WTC11 (cell line): ENCODE measurements around the gene OAF. TPM values are rescaled to one million over a fixed set of nuclear protein-coding genes. Genes with fewer than 3 reads are reported as not detected.

Experiments used
- ATAC-seq: fragments of 200-7000 bp; cut with Tn5 transposase; 2 replicates; pipeline ENCODE4 v1.10.0; 2021; ENCODE audit warnings: mild to moderate bottlenecking, moderate library complexity
- CTCF ChIA-PET: fragments of 300-600 bp; sonication (Branson Sonifier 250); formaldehyde crosslinking; loops from one replicate; lab custom pipeline; 2021; ENCODE audit warnings: antibody characterized with exemption; lab: Charles Lee
- POLR2A ChIA-PET: fragments of 350-600 bp; sonication (Branson Sonifier 250); formaldehyde crosslinking; loops from one replicate; lab custom pipeline; 2021; ENCODE audit warnings: antibody characterized with exemption; lab: Charles Lee
- DNase-seq: peaks from one replicate; pipeline ENCODE4 v3.0.0; 2021; ENCODE audit warnings: low spot score
- H3K27ac Mint-ChIP-seq: 2 replicates; pipeline ENCODE4 v1.8.0; 2021; ENCODE audit warnings: mixed read lengths
- H3K27me3 Mint-ChIP-seq: 2 replicates; pipeline ENCODE4 v1.8.0; 2021; ENCODE audit warnings: low read depth, mild to moderate bottlenecking, moderate library complexity, mixed read lengths
- H3K36me3 Mint-ChIP-seq: 2 replicates; pipeline ENCODE4 v1.8.0; 2021; ENCODE audit warnings: mixed read lengths
- H3K4me1 Mint-ChIP-seq: 2 replicates; pipeline ENCODE4 v1.8.0; 2022; ENCODE audit warnings: mixed read lengths
- H3K4me3 Mint-ChIP-seq: 2 replicates; pipeline ENCODE4 v1.8.0; 2021; ENCODE audit warnings: mild to moderate bottlenecking, moderate library complexity, mixed read lengths
- H3K9me3 Mint-ChIP-seq: 2 replicates; pipeline ENCODE4 v1.8.0; 2021; ENCODE audit warnings: mixed read lengths
- CREB1 ChIP-seq: sonication (generic); formaldehyde crosslinking; IDR thresholded peaks from 2 replicates; pipeline ENCODE4 v1.8.0; 2023; ENCODE audit warnings: mild to moderate bottlenecking, missing genetic modification reagents
- CREM ChIP-seq: sonication (generic); formaldehyde crosslinking; IDR thresholded peaks from 2 replicates; pipeline ENCODE4 v1.8.1; 2022; ENCODE audit warnings: mild to moderate bottlenecking, missing genetic modification reagents, moderate library complexity
- ESRRA ChIP-seq: sonication (generic); formaldehyde crosslinking; IDR thresholded peaks from 2 replicates; pipeline ENCODE4 v1.8.1; 2022; ENCODE audit warnings: mild to moderate bottlenecking, missing genetic modification reagents, borderline replicate concordance
- KAT7 ChIP-seq: sonication (generic); formaldehyde crosslinking; IDR thresholded peaks from 2 replicates; pipeline ENCODE4 v1.8.1; 2023; ENCODE audit warnings: missing genetic modification reagents, mild to moderate bottlenecking, borderline replicate concordance
- NR3C1 ChIP-seq: sonication (generic); formaldehyde crosslinking; conservative IDR thresholded peaks from 2 replicates; pipeline ENCODE4 v1.8.1; 2023; ENCODE audit warnings: low read depth, mild to moderate bottlenecking, missing genetic modification reagents
- RELA ChIP-seq: sonication (generic); formaldehyde crosslinking; IDR thresholded peaks from 2 replicates; pipeline ENCODE4 v1.8.1; 2022; ENCODE audit warnings: missing genetic modification reagents, mild to moderate bottlenecking, borderline replicate concordance
- SMAD4 ChIP-seq: sonication (generic); formaldehyde crosslinking; IDR thresholded peaks from 2 replicates; pipeline ENCODE4 v1.8.0; 2022; ENCODE audit warnings: mild to moderate bottlenecking, missing genetic modification reagents
- TEAD1 ChIP-seq: sonication (generic); formaldehyde crosslinking; IDR thresholded peaks from 2 replicates; pipeline ENCODE4 v1.8.0; 2022; ENCODE audit warnings: mild to moderate bottlenecking, missing genetic modification reagents
- ZNF219 ChIP-seq: sonication (generic); formaldehyde crosslinking; IDR thresholded peaks from 2 replicates; pipeline ENCODE4 v1.8.0; 2023; ENCODE audit warnings: missing genetic modification reagents, mild to moderate bottlenecking, borderline replicate concordance
- total RNA-seq: library from RNA; stranded (reverse); gene quantifications from 3 replicates; pipeline ENCODE4 v1.2.3, GENCODE V29; 2021
- TF ChIP-seq, protein P1 (sequence below): sonication (generic); formaldehyde crosslinking; IDR thresholded peaks from 2 replicates; pipeline ENCODE4 v1.8.0; 2022; ENCODE audit warnings: missing genetic modification reagents
- TF ChIP-seq, protein P2 (sequence below): sonication (generic); formaldehyde crosslinking; IDR thresholded peaks from 2 replicates; pipeline ENCODE4 v1.8.0; 2022; ENCODE audit warnings: mild to moderate bottlenecking, missing genetic modification reagents
- TF ChIP-seq, protein P3 (sequence below): sonication (generic); formaldehyde crosslinking; IDR thresholded peaks from 2 replicates; pipeline ENCODE4 v1.8.1; 2022; ENCODE audit warnings: mild to moderate bottlenecking, missing genetic modification reagents, moderate library complexity, borderline replicate concordance
- TF ChIP-seq, protein P4 (sequence below): sonication (generic); formaldehyde crosslinking; IDR thresholded peaks from 2 replicates; pipeline ENCODE4 v1.8.1; 2022; ENCODE audit warnings: low read depth, mild to moderate bottlenecking, moderate library complexity, missing genetic modification reagents, borderline replicate concordance
- TF ChIP-seq, protein P5 (sequence below): sonication (generic); formaldehyde crosslinking; IDR thresholded peaks from 2 replicates; pipeline ENCODE4 v1.8.1; 2022; ENCODE audit warnings: low read depth, missing genetic modification reagents, borderline replicate concordance
- TF ChIP-seq, protein P6 (sequence below): sonication (generic); formaldehyde crosslinking; IDR thresholded peaks from 2 replicates; pipeline ENCODE4 v1.8.0; 2022; ENCODE audit warnings: mild to moderate bottlenecking, missing genetic modification reagents
- TF ChIP-seq, protein P7 (sequence below): sonication (generic); formaldehyde crosslinking; IDR thresholded peaks from 2 replicates; pipeline ENCODE4 v1.8.0; 2023; ENCODE audit warnings: missing genetic modification reagents, mild to moderate bottlenecking, borderline replicate concordance

The OAF gene
- total RNA-seq, 1 experiment from 2014 or later, result 5.6 TPM

DNA sequence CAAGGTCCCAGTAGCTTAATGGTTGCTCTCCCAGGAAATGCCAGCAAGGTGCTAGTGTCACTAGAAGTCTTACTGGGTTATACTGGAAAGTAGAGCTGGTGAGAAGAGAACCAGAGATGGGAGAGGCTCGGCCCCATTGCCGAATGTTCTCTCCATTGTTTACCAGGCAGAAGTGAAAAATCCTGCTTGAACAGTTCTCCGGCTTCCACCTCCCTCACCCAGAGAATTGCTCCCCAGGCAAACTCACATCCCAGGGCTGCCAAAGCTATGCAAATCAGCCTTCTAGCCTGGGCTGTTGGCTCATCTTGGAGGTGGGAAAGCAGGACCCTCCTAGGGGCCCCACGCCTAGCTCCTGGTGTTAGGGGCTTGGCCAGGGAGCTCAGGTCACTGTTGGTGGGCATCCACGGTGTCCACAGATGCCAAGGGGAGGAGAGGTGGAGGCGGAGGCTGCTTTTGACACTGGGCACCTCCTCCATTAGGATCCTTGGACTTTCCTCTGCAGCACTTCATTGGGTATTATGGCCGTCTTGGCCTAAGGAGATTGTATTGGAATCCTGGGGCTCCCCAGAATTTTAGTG, 49.2 kb downstream of the OAF start:
- ChIA-PET CTCF (interaction anchor here (1.1 to 3.2 kb wide), 5 partner anchors 11 to 47 kb away, joined by 3 to 19 read pairs (median 4); no protein-coding TSS in a partner anchor), POLR2A (no interaction called here)
- no peak overlapping the region for H3K4me3 Mint-ChIP-seq
- H3K27ac Mint-ChIP-seq, result no peak overlapping the region
- no peaks in the 10 kb centered on the region for H3K36me3 Mint-ChIP-seq
- TF ChIP-seq CREM (CRISPR knock-in tag) (no peak), SMAD4 (CRISPR knock-in tag) (no peak), RELA (no peak), TEAD1 (no peak), KAT7 (CRISPR knock-in tag) (no peak), CREB1 (no peak), NR3C1 (CRISPR knock-in tag) (no peak), ZNF219 (CRISPR knock-in tag) (no peak), ESRRA (CRISPR knock-in tag) (no peak)
- TF ChIP-seq, protein P1, sequence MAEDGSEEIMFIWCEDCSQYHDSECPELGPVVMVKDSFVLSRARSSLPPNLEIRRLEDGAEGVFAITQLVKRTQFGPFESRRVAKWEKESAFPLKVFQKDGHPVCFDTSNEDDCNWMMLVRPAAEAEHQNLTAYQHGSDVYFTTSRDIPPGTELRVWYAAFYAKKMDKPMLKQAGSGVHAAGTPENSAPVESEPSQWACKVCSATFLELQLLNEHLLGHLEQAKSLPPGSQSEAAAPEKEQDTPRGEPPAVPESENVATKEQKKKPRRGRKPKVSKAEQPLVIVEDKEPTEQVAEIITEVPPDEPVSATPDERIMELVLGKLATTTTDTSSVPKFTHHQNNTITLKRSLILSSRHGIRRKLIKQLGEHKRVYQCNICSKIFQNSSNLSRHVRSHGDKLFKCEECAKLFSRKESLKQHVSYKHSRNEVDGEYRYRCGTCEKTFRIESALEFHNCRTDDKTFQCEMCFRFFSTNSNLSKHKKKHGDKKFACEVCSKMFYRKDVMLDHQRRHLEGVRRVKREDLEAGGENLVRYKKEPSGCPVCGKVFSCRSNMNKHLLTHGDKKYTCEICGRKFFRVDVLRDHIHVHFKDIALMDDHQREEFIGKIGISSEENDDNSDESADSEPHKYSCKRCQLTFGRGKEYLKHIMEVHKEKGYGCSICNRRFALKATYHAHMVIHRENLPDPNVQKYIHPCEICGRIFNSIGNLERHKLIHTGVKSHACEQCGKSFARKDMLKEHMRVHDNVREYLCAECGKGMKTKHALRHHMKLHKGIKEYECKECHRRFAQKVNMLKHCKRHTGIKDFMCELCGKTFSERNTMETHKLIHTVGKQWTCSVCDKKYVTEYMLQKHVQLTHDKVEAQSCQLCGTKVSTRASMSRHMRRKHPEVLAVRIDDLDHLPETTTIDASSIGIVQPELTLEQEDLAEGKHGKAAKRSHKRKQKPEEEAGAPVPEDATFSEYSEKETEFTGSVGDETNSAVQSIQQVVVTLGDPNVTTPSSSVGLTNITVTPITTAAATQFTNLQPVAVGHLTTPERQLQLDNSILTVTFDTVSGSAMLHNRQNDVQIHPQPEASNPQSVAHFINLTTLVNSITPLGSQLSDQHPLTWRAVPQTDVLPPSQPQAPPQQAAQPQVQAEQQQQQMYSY, result no peak
- TF ChIP-seq, protein P2, sequence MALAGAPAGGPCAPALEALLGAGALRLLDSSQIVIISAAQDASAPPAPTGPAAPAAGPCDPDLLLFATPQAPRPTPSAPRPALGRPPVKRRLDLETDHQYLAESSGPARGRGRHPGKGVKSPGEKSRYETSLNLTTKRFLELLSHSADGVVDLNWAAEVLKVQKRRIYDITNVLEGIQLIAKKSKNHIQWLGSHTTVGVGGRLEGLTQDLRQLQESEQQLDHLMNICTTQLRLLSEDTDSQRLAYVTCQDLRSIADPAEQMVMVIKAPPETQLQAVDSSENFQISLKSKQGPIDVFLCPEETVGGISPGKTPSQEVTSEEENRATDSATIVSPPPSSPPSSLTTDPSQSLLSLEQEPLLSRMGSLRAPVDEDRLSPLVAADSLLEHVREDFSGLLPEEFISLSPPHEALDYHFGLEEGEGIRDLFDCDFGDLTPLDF (CRISPR knock-in tag), result no peak
- TF ChIP-seq, protein P3, sequence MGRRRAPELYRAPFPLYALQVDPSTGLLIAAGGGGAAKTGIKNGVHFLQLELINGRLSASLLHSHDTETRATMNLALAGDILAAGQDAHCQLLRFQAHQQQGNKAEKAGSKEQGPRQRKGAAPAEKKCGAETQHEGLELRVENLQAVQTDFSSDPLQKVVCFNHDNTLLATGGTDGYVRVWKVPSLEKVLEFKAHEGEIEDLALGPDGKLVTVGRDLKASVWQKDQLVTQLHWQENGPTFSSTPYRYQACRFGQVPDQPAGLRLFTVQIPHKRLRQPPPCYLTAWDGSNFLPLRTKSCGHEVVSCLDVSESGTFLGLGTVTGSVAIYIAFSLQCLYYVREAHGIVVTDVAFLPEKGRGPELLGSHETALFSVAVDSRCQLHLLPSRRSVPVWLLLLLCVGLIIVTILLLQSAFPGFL (CRISPR knock-in tag), result no peak
- TF ChIP-seq, protein P4, sequence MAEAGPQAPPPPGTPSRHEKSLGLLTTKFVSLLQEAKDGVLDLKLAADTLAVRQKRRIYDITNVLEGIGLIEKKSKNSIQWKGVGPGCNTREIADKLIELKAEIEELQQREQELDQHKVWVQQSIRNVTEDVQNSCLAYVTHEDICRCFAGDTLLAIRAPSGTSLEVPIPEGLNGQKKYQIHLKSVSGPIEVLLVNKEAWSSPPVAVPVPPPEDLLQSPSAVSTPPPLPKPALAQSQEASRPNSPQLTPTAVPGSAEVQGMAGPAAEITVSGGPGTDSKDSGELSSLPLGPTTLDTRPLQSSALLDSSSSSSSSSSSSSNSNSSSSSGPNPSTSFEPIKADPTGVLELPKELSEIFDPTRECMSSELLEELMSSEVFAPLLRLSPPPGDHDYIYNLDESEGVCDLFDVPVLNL (CRISPR knock-in tag), result no peak
- TF ChIP-seq, protein P5, sequence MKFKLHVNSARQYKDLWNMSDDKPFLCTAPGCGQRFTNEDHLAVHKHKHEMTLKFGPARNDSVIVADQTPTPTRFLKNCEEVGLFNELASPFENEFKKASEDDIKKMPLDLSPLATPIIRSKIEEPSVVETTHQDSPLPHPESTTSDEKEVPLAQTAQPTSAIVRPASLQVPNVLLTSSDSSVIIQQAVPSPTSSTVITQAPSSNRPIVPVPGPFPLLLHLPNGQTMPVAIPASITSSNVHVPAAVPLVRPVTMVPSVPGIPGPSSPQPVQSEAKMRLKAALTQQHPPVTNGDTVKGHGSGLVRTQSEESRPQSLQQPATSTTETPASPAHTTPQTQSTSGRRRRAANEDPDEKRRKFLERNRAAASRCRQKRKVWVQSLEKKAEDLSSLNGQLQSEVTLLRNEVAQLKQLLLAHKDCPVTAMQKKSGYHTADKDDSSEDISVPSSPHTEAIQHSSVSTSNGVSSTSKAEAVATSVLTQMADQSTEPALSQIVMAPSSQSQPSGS, result no peak
- TF ChIP-seq, protein P6, sequence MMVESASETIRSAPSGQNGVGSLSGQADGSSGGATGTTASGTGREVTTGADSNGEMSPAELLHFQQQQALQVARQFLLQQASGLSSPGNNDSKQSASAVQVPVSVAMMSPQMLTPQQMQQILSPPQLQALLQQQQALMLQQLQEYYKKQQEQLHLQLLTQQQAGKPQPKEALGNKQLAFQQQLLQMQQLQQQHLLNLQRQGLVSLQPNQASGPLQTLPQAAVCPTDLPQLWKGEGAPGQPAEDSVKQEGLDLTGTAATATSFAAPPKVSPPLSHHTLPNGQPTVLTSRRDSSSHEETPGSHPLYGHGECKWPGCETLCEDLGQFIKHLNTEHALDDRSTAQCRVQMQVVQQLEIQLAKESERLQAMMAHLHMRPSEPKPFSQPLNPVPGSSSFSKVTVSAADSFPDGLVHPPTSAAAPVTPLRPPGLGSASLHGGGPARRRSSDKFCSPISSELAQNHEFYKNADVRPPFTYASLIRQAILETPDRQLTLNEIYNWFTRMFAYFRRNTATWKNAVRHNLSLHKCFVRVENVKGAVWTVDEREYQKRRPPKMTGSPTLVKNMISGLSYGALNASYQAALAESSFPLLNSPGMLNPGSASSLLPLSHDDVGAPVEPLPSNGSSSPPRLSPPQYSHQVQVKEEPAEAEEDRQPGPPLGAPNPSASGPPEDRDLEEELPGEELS (CRISPR knock-in tag), result no peak
- TF ChIP-seq, protein P7, sequence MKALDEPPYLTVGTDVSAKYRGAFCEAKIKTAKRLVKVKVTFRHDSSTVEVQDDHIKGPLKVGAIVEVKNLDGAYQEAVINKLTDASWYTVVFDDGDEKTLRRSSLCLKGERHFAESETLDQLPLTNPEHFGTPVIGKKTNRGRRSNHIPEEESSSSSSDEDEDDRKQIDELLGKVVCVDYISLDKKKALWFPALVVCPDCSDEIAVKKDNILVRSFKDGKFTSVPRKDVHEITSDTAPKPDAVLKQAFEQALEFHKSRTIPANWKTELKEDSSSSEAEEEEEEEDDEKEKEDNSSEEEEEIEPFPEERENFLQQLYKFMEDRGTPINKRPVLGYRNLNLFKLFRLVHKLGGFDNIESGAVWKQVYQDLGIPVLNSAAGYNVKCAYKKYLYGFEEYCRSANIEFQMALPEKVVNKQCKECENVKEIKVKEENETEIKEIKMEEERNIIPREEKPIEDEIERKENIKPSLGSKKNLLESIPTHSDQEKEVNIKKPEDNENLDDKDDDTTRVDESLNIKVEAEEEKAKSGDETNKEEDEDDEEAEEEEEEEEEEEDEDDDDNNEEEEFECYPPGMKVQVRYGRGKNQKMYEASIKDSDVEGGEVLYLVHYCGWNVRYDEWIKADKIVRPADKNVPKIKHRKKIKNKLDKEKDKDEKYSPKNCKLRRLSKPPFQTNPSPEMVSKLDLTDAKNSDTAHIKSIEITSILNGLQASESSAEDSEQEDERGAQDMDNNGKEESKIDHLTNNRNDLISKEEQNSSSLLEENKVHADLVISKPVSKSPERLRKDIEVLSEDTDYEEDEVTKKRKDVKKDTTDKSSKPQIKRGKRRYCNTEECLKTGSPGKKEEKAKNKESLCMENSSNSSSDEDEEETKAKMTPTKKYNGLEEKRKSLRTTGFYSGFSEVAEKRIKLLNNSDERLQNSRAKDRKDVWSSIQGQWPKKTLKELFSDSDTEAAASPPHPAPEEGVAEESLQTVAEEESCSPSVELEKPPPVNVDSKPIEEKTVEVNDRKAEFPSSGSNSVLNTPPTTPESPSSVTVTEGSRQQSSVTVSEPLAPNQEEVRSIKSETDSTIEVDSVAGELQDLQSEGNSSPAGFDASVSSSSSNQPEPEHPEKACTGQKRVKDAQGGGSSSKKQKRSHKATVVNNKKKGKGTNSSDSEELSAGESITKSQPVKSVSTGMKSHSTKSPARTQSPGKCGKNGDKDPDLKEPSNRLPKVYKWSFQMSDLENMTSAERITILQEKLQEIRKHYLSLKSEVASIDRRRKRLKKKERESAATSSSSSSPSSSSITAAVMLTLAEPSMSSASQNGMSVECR, result no peak
- H3K27me3 Mint-ChIP-seq, result peaks cover 55% of the 10 kb centered on the region
- DNase-seq, result no peak
- peaks cover 44% of the 10 kb centered on the region for H3K4me1 Mint-ChIP-seq
- no peaks in the 10 kb centered on the region for H3K9me3 Mint-ChIP-seq
- ATAC-seq, result no peak
